ENCODE data around the gene ATP6V1E1. TPM values are rescaled to one million over a fixed set of nuclear protein-coding genes. Genes with fewer than 3 reads are reported as not detected.

Gene ATP6V1E1
- total RNA-seq, 1 donor, result 147 TPM

DNA sequence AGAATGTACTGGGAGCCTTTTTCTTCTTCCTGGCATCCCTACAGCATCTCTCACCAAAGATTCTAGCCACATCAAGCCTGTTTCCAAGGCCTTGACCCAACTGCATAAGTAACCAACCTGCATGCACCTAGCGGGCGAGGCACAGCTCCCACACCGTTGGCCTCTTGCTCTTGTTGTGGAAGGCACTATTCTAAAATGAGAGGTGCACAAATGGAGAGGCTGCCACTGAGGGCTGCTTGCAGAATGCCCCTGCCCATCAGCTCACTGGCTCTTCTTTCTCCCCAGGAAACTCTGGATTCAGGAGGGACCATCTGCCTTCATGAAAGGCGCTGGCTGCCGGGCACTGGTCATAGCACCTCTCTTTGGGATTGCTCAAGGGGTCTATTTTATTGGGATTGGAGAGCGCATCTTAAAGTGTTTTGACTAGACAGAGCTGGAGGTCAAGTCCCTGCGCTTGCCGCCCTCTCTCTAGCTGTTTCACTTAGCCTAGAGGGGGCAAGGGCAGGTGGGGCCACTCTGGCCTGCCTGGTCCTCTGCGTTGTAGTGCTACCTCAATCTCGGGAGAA lies 38.7 kb downstream of the ATP6V1E1 start:
- no peak overlapping the region for H3K4me2 ChIP-seq (ENCODE audit: insufficient read depth, low read length)
- no peaks in the 10 kb centered on the region for H3K27me3 ChIP-seq (ENCODE audit: insufficient read depth, low read length)
- H3K4me3 ChIP-seq (ENCODE audit: insufficient read depth, low read length), result no peak overlapping the region
- no peak overlapping the region for H2AFZ ChIP-seq (ENCODE audit: low read length)
- H4K20me1 ChIP-seq (ENCODE audit: insufficient read depth, low read length), result no peaks in the 10 kb centered on the region
- no peaks in the 10 kb centered on the region for H3K9me3 ChIP-seq (ENCODE audit: low read depth, low read length)
- no peaks in the 10 kb centered on the region for H3K79me2 ChIP-seq (ENCODE audit: insufficient read depth, low read length)
- H3K36me3 ChIP-seq (ENCODE audit: insufficient read depth, low read length), result peaks cover 44% of the 10 kb centered on the region
- no peaks in the 10 kb centered on the region for H3K4me1 ChIP-seq (ENCODE audit: insufficient read depth, low read length)
- H3K27ac ChIP-seq (ENCODE audit: low read depth, low read length), result no peak overlapping the region
- DNase-seq (ENCODE audit: insufficient read length, low spot score, missing footprints), result no peak
- TF ChIP-seq, protein P1, sequence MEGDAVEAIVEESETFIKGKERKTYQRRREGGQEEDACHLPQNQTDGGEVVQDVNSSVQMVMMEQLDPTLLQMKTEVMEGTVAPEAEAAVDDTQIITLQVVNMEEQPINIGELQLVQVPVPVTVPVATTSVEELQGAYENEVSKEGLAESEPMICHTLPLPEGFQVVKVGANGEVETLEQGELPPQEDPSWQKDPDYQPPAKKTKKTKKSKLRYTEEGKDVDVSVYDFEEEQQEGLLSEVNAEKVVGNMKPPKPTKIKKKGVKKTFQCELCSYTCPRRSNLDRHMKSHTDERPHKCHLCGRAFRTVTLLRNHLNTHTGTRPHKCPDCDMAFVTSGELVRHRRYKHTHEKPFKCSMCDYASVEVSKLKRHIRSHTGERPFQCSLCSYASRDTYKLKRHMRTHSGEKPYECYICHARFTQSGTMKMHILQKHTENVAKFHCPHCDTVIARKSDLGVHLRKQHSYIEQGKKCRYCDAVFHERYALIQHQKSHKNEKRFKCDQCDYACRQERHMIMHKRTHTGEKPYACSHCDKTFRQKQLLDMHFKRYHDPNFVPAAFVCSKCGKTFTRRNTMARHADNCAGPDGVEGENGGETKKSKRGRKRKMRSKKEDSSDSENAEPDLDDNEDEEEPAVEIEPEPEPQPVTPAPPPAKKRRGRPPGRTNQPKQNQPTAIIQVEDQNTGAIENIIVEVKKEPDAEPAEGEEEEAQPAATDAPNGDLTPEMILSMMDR (IDR thresholded peaks at IDR 0.05; ENCODE audit: extremely low read depth, low read depth, low read length), result no peak

DNA sequence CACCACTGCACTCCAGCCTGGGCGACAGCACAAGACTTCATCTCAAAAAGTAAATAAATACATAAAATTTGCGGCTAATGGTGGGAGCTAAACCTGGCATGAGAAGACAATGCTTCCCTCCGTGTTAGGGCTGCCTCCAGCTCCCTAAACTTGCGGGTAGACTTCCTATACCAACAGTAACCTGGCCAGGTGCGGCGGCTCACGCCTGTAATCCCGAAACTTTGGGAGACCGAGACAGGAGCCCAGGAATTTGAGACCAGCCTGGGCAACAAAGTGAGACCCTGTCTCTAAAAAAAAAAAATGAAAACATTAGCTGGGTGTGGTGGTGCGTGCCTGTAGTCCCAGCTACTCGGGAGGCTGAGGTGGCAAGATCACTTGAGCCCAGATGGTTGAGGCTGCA lies 39.9 kb downstream of the ATP6V1E1 start:
- no peak for DNase-seq (ENCODE audit: insufficient read length, low spot score, missing footprints)
- peaks cover 31% of the 10 kb centered on the region for H3K36me3 ChIP-seq (ENCODE audit: insufficient read depth, low read length)
- no peaks in the 10 kb centered on the region for H3K4me1 ChIP-seq (ENCODE audit: insufficient read depth, low read length)
- H3K9me3 ChIP-seq (ENCODE audit: low read depth, low read length), result no peaks in the 10 kb centered on the region
- H3K4me3 ChIP-seq (ENCODE audit: insufficient read depth, low read length), result no peak overlapping the region
- H2AFZ ChIP-seq (ENCODE audit: low read length), result no peak overlapping the region
- H3K4me2 ChIP-seq (ENCODE audit: insufficient read depth, low read length), result no peak overlapping the region
- no peaks in the 10 kb centered on the region for H4K20me1 ChIP-seq (ENCODE audit: insufficient read depth, low read length)
- H3K27ac ChIP-seq (ENCODE audit: low read depth, low read length), result no peak overlapping the region
- H3K79me2 ChIP-seq (ENCODE audit: insufficient read depth, low read length), result no peaks in the 10 kb centered on the region
- H3K27me3 ChIP-seq (ENCODE audit: insufficient read depth, low read length), result no peaks in the 10 kb centered on the region
- TF ChIP-seq, protein P1 (IDR thresholded peaks at IDR 0.05; ENCODE audit: extremely low read depth, low read depth, low read length), result no peak

DNA sequence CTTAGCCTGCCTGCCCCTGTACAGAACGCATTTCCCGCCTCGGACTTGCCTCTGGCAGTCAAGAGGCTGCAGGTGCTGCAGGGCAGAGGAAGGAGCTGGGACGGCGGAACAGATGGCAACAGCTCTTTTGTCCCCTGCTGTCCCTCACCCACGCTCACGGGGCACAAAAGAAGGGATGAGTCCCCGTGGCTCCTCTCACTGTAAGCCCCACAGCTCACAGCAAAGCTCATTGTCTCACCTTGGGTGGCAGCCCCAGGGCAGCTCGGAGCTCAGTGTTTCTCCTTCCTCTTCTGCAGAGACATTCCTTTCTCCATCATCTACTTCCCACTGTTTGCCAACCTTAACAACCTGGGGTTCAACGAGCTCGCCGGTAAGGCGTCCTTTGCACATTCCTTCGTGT lies 40.9 kb downstream of the ATP6V1E1 start:
- no peaks in the 10 kb centered on the region for H3K4me1 ChIP-seq (ENCODE audit: insufficient read depth, low read length)
- H4K20me1 ChIP-seq (ENCODE audit: insufficient read depth, low read length), result no peaks in the 10 kb centered on the region
- no peaks in the 10 kb centered on the region for H3K9me3 ChIP-seq (ENCODE audit: low read depth, low read length)
- no peak overlapping the region for H3K4me3 ChIP-seq (ENCODE audit: insufficient read depth, low read length)
- peaks cover 23% of the 10 kb centered on the region for H3K36me3 ChIP-seq (ENCODE audit: insufficient read depth, low read length)
- no peak overlapping the region for H2AFZ ChIP-seq (ENCODE audit: low read length)
- H3K79me2 ChIP-seq (ENCODE audit: insufficient read depth, low read length), result no peaks in the 10 kb centered on the region
- no peak overlapping the region for H3K4me2 ChIP-seq (ENCODE audit: insufficient read depth, low read length)
- DNase-seq (ENCODE audit: insufficient read length, low spot score, missing footprints), result no peak
- no peaks in the 10 kb centered on the region for H3K27me3 ChIP-seq (ENCODE audit: insufficient read depth, low read length)
- TF ChIP-seq, protein P1 (IDR thresholded peaks at IDR 0.05; ENCODE audit: extremely low read depth, low read depth, low read length), result no peak
- no peak overlapping the region for H3K27ac ChIP-seq (ENCODE audit: low read depth, low read length)

DNA sequence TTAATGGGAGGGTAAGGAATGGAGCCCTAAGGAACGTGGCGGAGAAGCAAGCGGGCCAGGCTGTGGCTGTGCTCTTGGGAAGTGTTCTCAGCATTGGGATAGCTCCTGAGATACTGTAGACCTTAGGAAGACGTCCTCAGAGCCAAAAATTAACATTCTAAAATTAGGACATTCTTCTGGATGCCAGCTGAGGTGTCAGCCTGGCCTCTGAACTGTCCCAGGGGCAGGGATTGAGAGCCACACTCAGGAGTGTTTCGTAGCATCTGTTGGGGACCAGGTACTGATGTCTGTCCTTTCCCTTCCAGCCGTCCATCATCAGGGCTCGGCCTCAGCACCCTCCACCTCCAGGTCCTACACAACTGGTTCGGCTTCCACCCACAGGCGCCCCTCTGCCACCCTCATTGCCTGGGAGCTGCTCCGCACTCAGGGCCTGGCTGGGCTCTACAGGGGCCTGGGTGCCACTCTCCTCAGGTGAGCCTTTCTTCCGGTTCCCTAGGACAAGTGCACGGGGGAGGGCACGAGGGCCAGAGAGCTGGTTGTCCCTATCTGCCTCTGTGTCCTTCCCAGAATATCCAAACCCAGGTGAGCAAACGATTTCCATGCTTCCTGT lies 41.6 kb downstream of the ATP6V1E1 start:
- Histone ChIP-seq H3K36me3 (ENCODE audit: insufficient read depth, low read length) (peaks cover 16% of the 10 kb centered on the region), H3K27me3 (ENCODE audit: insufficient read depth, low read length) (no peaks in the 10 kb centered on the region), H3K27ac (ENCODE audit: low read depth, low read length) (no peak overlapping the region), H4K20me1 (ENCODE audit: insufficient read depth, low read length) (no peaks in the 10 kb centered on the region), H3K9me3 (ENCODE audit: low read depth, low read length) (no peaks in the 10 kb centered on the region), H3K4me2 (ENCODE audit: insufficient read depth, low read length) (no peak overlapping the region), H3K4me3 (ENCODE audit: insufficient read depth, low read length) (no peak overlapping the region), H2AFZ (ENCODE audit: low read length) (no peak overlapping the region), H3K4me1 (ENCODE audit: insufficient read depth, low read length) (no peaks in the 10 kb centered on the region), H3K79me2 (ENCODE audit: insufficient read depth, low read length) (no peaks in the 10 kb centered on the region)
- TF ChIP-seq, protein P1 (IDR thresholded peaks at IDR 0.05; ENCODE audit: extremely low read depth, low read depth, low read length), result no peak
- DNase-seq (ENCODE audit: insufficient read length, low spot score, missing footprints), result no peak
